ENCODE measurements around the gene KANK4.
A peak's percentile ranks its signal among the peaks of the same experiment; 100 is the strongest.

The KANK4 gene

GRCh38 chr1:62318756-62319544 lies at the start of gene KANK4:
Gene KANK4 (minus strand): TSS chr1:62319434. CDS start chr1:62281564, 37,870 bp downstream.
- FAIRE-seq (no peak), DNase-seq (ENCODE audit: low spot score) (no peak)

DNA sequence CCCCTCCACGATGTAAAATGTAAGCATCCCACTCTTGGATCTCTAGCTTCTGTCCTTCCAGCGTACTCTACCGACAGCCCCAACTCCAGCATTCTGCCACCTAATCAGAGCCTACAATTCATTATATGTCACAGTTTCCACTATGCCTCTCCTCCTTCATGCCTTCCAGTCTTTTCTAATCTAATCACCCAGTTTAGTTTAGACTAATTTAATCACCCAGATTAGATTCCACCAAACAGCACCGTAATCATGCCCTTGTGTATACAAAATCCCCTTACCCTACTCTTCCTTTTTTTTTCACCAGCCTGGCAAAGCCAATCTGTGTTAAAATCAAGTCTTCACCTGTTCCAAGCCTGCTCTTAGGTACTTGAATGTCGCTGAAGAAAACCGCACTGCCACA lies 49.8 kb upstream of the KANK4 start:
- DNase-seq (ENCODE audit: low spot score) (no peak), FAIRE-seq (no peak)

GRCh38 chr1:62367005-62367557 lies 47.8 kb upstream of the KANK4 start:
- DNase-seq (ENCODE audit: low spot score) (no peak), FAIRE-seq (no peak)

- FAIRE-seq, result no peak
- DNase-seq (ENCODE audit: low spot score), result no peak
Measured at GRCh38 chr1:62364721-62365120, 45.5 kb upstream of the KANK4 start.

DNA sequence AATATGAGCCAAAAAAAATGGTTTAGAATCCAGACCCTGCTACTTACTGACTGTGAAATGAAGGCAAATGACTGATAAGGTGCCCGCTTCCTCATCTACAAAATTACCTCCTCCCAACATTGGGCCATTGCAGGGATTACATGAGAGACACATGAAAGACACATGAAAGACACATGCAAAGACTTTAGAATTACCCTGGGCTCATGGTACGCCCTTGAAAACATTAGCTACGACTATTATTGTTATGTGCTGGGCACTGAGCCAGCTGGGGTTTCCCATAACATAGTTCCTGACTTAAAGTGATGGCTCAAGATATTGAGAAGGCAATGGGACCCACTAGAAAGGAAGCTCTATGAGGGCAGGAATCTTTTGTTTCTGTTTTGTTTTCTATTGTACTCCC lies 43.7 kb upstream of the KANK4 start:
- DNase-seq (ENCODE audit: low spot score) (no peak), FAIRE-seq (no peak)

- DNase-seq (ENCODE audit: low spot score), result no peak
- no peak for FAIRE-seq
Measured at GRCh38 chr1:62362061-62362917, 43.1 kb upstream of the KANK4 start.

DNA sequence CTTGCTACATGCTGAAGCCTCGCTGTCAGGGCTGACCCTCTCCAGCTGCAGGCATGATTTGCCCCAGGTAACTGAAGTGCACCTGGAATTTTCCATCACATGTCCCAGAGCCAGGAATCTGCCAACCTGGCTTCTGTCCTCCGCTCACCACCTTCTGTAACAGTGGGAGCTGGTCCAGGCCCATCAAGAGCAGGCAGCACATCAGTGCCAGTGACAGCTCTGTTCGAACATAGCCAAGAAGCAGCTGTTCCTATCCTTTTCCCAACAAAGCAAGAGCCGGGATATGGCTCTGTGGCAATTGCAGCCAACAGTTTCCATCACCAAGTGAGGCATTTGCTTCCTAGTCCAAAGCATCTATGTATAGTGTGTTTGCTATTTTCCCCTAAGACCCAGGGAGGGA lies 42.2 kb upstream of the KANK4 start:
- FAIRE-seq (no peak), DNase-seq (ENCODE audit: low spot score) (no peak)

- FAIRE-seq (no peak), DNase-seq (ENCODE audit: low spot score) (no peak)
Measured at GRCh38 chr1:62358665-62359373, 39.6 kb upstream of the KANK4 start.

DNA sequence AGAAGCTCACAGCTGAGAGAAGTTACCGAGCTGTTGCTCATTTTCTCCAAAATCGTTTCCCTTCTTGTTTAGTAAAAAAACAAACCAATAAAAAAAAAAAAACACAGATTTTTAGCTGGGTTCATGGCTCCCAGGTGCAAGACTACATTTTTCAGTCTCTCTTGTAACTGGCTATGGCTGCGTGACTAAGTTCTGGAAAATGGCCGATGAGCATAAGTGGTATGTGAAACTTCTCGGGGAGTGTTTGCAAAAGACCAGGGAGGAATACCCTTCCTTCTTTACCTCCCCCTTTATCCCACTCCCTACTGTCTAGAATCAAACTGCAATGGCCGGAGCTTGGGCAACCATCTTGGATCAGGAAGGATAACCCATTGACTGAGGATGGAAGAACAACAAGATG lies 38.7 kb upstream of the KANK4 start:
- DNase-seq (ENCODE audit: low spot score) (no peak), FAIRE-seq (no peak)

GRCh38 chr1:62356257-62356835 lies 37.1 kb upstream of the KANK4 start:
- peak; percentile 70 for DNase-seq (ENCODE audit: low spot score)
- peak; percentile 78 for FAIRE-seq

GRCh38 chr1:62355095-62355494 lies 35.9 kb upstream of the KANK4 start:
- FAIRE-seq (no peak), DNase-seq (ENCODE audit: low spot score) (no peak)

GRCh38 chr1:62353853-62354252 lies 34.6 kb upstream of the KANK4 start:
- DNase-seq (ENCODE audit: low spot score) (no peak), FAIRE-seq (no peak)

- FAIRE-seq (no peak), DNase-seq (ENCODE audit: low spot score) (no peak)
Measured at GRCh38 chr1:62352387-62352786, 33.2 kb upstream of the KANK4 start.

GRCh38 chr1:62349470-62350233 lies 30.4 kb upstream of the KANK4 start:
- no peak for DNase-seq (ENCODE audit: low spot score)
- no peak for FAIRE-seq

- no peak for DNase-seq (ENCODE audit: low spot score)
- FAIRE-seq, result no peak
Measured at GRCh38 chr1:62346886-62347285, 27.7 kb upstream of the KANK4 start.

GRCh38 chr1:62343911-62344310 lies 24.7 kb upstream of the KANK4 start:
- no peak for DNase-seq (ENCODE audit: low spot score)
- FAIRE-seq, result no peak

- FAIRE-seq (no peak), DNase-seq (ENCODE audit: low spot score) (no peak)
Measured at GRCh38 chr1:62342270-62342669, 23.0 kb upstream of the KANK4 start.

GRCh38 chr1:62341615-62342014 lies 22.4 kb upstream of the KANK4 start:
- DNase-seq (ENCODE audit: low spot score) (no peak), FAIRE-seq (no peak)

DNA sequence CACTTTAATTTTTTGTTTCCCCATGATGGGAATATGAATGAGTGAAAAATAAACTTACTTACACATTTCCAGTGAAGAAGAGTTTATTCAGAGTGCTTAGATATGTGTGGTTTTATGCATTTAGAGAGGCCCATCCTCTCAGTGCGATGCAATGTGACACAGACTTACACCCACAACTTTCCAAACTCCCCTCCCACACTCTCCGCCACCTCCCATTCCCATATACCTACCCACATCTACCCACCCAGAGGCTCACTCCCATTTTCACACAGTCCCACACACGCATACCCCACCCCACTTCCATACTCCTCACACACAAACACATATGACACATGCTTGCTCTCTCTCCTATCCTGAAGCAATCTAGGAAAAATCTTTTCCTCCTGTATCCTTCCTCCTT lies 21.9 kb upstream of the KANK4 start:
- no peak for FAIRE-seq

More for the DNA sequence above, 21.9 kb upstream of the KANK4 start:
- no peak for DNase-seq (ENCODE audit: low spot score)
